ENCODE results near the gene ELAVL4.

The ELAVL4 gene

GRCh38 chr1:50091068-50091467 is 17.7 kb upstream of the ELAVL4 start:
- no peak for TF ChIP-seq CTCF (conservative IDR thresholded peaks at IDR 0.05; ENCODE audit: low read length)
- H3K4me3 ChIP-seq (ENCODE audit: low read length) = no peak overlapping the region
- DNase-seq (ENCODE audit: low read depth) = no peak

DNA sequence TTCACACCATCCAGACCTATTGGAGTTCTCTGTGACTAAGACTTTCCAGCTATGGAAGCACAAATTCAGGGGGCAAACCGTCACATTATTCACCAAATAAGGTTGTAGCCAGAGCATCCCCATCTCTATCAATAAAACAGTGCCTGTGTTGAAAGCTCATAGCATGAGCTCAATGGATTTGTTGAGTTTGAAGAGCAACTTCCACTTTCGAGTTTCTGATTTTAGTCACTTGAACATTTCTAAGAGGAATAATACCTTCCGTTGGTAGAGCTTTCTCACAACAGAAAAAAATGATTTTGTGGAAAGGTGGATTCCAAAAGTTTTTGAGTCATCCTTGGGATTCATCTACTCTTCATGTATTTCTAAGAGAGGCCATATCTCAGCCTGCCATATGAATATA is 13.0 kb upstream of the ELAVL4 start:
- no peak for DNase-seq (ENCODE audit: low read depth)
- H3K4me3 ChIP-seq (ENCODE audit: low read length) = no peak overlapping the region
- no peak for TF ChIP-seq CTCF (conservative IDR thresholded peaks at IDR 0.05; ENCODE audit: low read length)

DNA sequence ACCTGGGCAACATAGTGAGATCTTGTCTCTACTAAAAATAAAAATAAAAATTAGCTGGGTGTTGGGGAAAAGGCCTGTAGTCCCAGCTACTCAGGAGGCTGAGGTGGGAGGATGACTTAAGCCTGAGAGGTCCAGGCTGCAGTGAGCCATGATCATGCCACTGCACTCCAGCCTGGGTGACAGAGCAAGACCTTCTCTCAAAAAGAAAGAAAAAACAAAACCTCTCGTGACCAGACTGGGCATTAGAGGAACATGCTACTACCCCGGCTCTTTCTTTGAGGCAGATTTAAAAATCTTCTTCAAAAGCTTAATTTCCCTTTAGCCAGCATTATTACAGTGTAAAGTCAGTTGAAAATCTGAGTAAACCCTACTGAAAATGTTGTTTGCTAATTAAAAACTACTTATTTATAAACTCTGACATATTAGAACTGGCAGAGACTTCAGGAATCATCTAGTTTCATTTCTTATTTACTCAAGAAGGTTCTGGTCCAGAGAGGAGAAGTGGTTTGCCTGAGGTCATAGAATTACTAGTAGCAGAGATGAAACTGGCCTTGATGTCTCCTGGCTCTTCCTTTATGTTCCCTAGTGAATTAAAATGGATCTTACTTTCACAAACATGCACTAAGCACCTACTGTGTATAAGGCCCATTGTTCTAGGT is 11.6 kb upstream of the ELAVL4 start:
- H3K4me3 ChIP-seq (ENCODE audit: low read length) = no peak overlapping the region
- DNase-seq (ENCODE audit: low read depth) = no peak
- no peak for TF ChIP-seq CTCF (conservative IDR thresholded peaks at IDR 0.05; ENCODE audit: low read length)

- no peak for DNase-seq (ENCODE audit: low read depth)
- TF ChIP-seq CTCF (conservative IDR thresholded peaks at IDR 0.05; ENCODE audit: low read length) = no peak
- H3K4me3 ChIP-seq (ENCODE audit: low read length) = no peak overlapping the region
Measured at GRCh38 chr1:50097791-50098190, 10.9 kb upstream of the ELAVL4 start.

DNA sequence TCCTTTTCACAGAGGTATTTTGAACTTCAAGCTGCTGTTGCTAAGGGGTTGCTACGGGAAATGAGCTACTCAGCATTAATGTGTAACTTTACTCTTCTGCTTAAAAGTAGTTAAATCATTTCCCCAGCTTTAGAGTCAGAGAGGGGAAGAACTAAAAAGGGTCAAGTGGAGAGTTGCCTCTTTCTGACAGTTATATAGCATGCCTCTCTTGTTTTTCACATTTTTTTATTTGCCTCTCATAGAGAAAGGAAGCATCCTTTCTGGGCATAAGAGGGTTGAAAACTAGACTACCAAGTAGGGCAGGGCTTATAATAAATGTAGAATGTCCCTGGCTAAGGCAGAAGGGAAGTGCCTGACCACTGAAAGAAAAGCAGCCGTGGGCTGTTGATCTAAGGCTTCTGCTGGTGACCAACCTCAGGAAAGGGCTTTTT is 10.1 kb upstream of the ELAVL4 start:
- TF ChIP-seq CTCF (conservative IDR thresholded peaks at IDR 0.05; ENCODE audit: low read length) = no peak
- no peak overlapping the region for H3K4me3 ChIP-seq (ENCODE audit: low read length)
- no peak for DNase-seq (ENCODE audit: low read depth)

DNA sequence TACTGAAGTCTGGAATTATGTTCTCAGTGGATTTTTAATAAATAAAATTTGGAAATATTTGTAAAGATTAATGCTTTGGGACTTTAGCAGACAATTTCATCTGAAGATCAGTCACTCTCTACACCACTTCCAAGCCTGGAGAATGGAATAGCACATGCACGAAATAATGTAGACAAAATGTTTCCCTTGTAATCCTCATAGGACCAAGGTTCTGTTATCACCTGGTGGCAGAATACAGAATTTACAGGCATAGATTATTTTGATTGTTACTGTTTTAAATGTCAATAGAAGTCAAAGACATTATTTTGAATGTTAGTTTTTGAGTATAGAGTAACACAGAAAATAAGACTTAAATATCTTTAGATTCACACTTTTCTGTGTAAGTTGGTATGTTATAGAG is 9.1 kb upstream of the ELAVL4 start:
- DNase-seq (ENCODE audit: low read depth) = no peak
- H3K4me3 ChIP-seq (ENCODE audit: low read length) = no peak overlapping the region
- no peak for TF ChIP-seq CTCF (conservative IDR thresholded peaks at IDR 0.05; ENCODE audit: low read length)

- DNase-seq (ENCODE audit: low read depth) = no peak
- TF ChIP-seq CTCF (conservative IDR thresholded peaks at IDR 0.05; ENCODE audit: low read length) = no peak
- no peak overlapping the region for H3K4me3 ChIP-seq (ENCODE audit: low read length)
Measured at GRCh38 chr1:50103615-50104081, 5.1 kb upstream of the ELAVL4 start.
